HepG2 (cell line): ENCODE data around the gene LRFN2. TPM values are rescaled to one million over a fixed set of nuclear protein-coding genes. Genes with fewer than 3 reads are reported as not detected.

ENCODE experiments used
- ATAC-seq: fragments of 200-7000 bp; cut with Tn5 transposase; 3 replicates; pipeline ENCODE4 v1.9.1; 2020; ENCODE audit warnings: mild to moderate bottlenecking, moderate library complexity
- BruUV-seq: library from RNA; stranded (reverse); fragments of 400-500 nt; replicated peaks from 2 replicates; lab custom pipeline; 2021; lab: Mats Ljungman, UMichigan
- CTCF ChIA-PET: fragments of 300-600 bp; formaldehyde crosslinking; extraction: SDS; loops from one replicate; lab custom pipeline; 2021; ENCODE audit warnings: low total read pairs, inconsistent platforms, low intra/inter-chr PET ratio; lab: Yijun Ruan, JAX
- POLR2A ChIA-PET: fragments of 350-600 bp; sonication (Branson Sonifier 250); formaldehyde crosslinking; loops from one replicate; lab custom pipeline; 2020; ENCODE audit warnings: antibody characterized with exemption, inconsistent platforms; lab: Yijun Ruan, JAX
- DNase-seq: peaks from one replicate; pipeline ENCODE4 v3.0.0-alpha.2; 2015; ENCODE audit warnings: low spot score
- FAIRE-seq: peaks from 3 replicates; lab custom pipeline; 2011; peaks lifted over from hg19 to GRCh38; lab: Jason Lieb, UNC
- H2AFZ ChIP-seq: one replicate; pipeline ENCODE4 v1.6.1; 2011; ENCODE audit warnings: low read length, inconsistent platforms
- H3K27ac ChIP-seq: fragments of 300-600 bp; 3 replicates; pipeline ENCODE4 v1.8.0; 2011; ENCODE audit warnings: mixed run types, mild to moderate bottlenecking, mixed read lengths, low read length, inconsistent platforms; ENCODE audit not compliant: insufficient read depth; ENCODE audit errors: extremely low read length
- H3K27me3 ChIP-seq, 2 experiments: fragments of 200-600 bp in 1 of 2; 2 replicates in 1 of 2; 3 replicates in 1 of 2; pipeline versions ENCODE4 v1.6.0 to v1.8.0; 2011; ENCODE audit warnings: low read length in 2 of 2, mild to moderate bottlenecking in 2 of 2, moderate library complexity in 2 of 2, inconsistent platforms in 1 of 2; ENCODE audit not compliant: insufficient read depth in 2 of 2, control insufficient read depth in 1 of 2
- H3K36me3 ChIP-seq, 2 experiments: fragments of 200-600 bp in 1 of 2; replicated peaks in 1 of 2; 2 replicates in 1 of 2; 3 replicates in 1 of 2; pipeline versions ENCODE4 v1.5.1 to v1.8.0; 2011; ENCODE audit warnings: low read length in 2 of 2, inconsistent platforms in 1 of 2; ENCODE audit not compliant: insufficient read depth in 2 of 2, control insufficient read depth in 1 of 2
- H3K4me1 ChIP-seq: 2 replicates; pipeline ENCODE4 v1.5.1; 2012; ENCODE audit warnings: low read length, inconsistent platforms; ENCODE audit not compliant: insufficient read depth
- H3K4me2 ChIP-seq: 2 replicates; pipeline ENCODE4 v1.6.0; 2011; ENCODE audit warnings: low read depth, low read length, inconsistent platforms
- H3K4me3 ChIP-seq, 3 experiments: fragments of 200-600 bp in 1 of 3; sonication (generic), shearing (Covaris generic) in 1 of 3; replicated peaks in 1 of 3; 2 replicates each; pipeline ENCODE4 v1.5.1; 2011 to 2016; ENCODE audit warnings: low read length in 3 of 3, inconsistent platforms in 2 of 3, low read depth in 2 of 3, mild to moderate bottlenecking in 2 of 3, control low read depth in 1 of 3, mixed read lengths in 1 of 3; ENCODE audit not compliant: insufficient read depth in 1 of 3
- H3K79me2 ChIP-seq: one replicate; pipeline ENCODE4 v1.6.1; 2011; ENCODE audit warnings: low read length, inconsistent platforms; ENCODE audit not compliant: insufficient read depth
- H3K9ac ChIP-seq: 2 replicates; pipeline ENCODE4 v1.6.0; 2011; ENCODE audit warnings: mild to moderate bottlenecking, low read depth, low read length, inconsistent platforms; ENCODE audit not compliant: insufficient read depth
- H3K9me3 ChIP-seq: 2 replicates; pipeline ENCODE4 v1.5.1; 2012; ENCODE audit warnings: mild to moderate bottlenecking, low read length
- H4K20me1 ChIP-seq: 2 replicates; pipeline ENCODE4 v1.6.0; 2011; ENCODE audit warnings: inconsistent platforms, mild to moderate bottlenecking, low read length, moderate library complexity; ENCODE audit not compliant: insufficient read depth
- CHD4 ChIP-seq: fragments of 200-600 bp; sonication (generic); IDR thresholded peaks from 2 replicates; pipeline ENCODE4 v1.7.0; 2017; ENCODE audit warnings: mild to moderate bottlenecking, low read length, borderline replicate concordance
- CREBL2 ChIP-seq: sonication (generic); formaldehyde crosslinking; IDR thresholded peaks from 2 replicates; pipeline ENCODE4 v1.8.1; 2023; ENCODE audit warnings: missing genetic modification reagents, mild to moderate bottlenecking, borderline replicate concordance
- GABPB1 ChIP-seq: IDR thresholded peaks from 2 replicates; pipeline ENCODE4 v1.6.1; 2016; ENCODE audit warnings: mild to moderate bottlenecking, missing genetic modification reagents, moderate library complexity, missing compliant biosample characterization
- LCORL ChIP-seq, 2 experiments: fragments of 450-650 bp in 1 of 2; sonication (generic) in 1 of 2; formaldehyde crosslinking in 1 of 2; IDR thresholded peaks; 2 replicates each; pipeline versions ENCODE4 v1.5.0 to v1.6.1; 2017 to 2020; ENCODE audit warnings: antibody characterized with exemption in 1 of 2, missing genetic modification reagents in 1 of 2
- PCBP2 ChIP-seq: fragments of 200-400 bp; formaldehyde crosslinking; optimal IDR thresholded peaks from 2 replicates; pipeline ENCODE3; 2018; ENCODE audit warnings: low read length, low read depth; ENCODE audit not compliant: poor library complexity, severe bottlenecking
- RBM22 ChIP-seq: fragments of 200-400 bp; formaldehyde crosslinking; optimal IDR thresholded peaks from 2 replicates; pipeline ENCODE3; 2017; ENCODE audit warnings: mild to moderate bottlenecking, low read length, moderate library complexity
- SATB2 ChIP-seq: sonication (generic); formaldehyde crosslinking; IDR thresholded peaks from 2 replicates; pipeline ENCODE4 v1.5.0; 2020; ENCODE audit warnings: missing genetic modification reagents
- SP140L ChIP-seq: sonication (generic); formaldehyde crosslinking; IDR thresholded peaks from 2 replicates; pipeline ENCODE4 v1.4.0; 2020; ENCODE audit warnings: missing genetic modification reagents, borderline replicate concordance
- ZBTB25 ChIP-seq: IDR thresholded peaks from 2 replicates; pipeline ENCODE4 v1.6.1; 2018; ENCODE audit warnings: missing genetic modification reagents
- ZNF609 ChIP-seq: sonication (generic); formaldehyde crosslinking; IDR thresholded peaks from 2 replicates; pipeline ENCODE4 v1.4.0; 2020; ENCODE audit warnings: mild to moderate bottlenecking, missing genetic modification reagents, borderline replicate concordance
- ZNF672 ChIP-seq: sonication (generic); formaldehyde crosslinking; IDR thresholded peaks from 2 replicates; pipeline ENCODE4 v1.8.1; 2022; ENCODE audit warnings: missing genetic modification reagents
- ZNF773 ChIP-seq: sonication (generic); formaldehyde crosslinking; IDR thresholded peaks from 2 replicates; pipeline ENCODE4 v1.4.0; 2020; ENCODE audit warnings: missing genetic modification reagents, borderline replicate concordance
- ZNF777 ChIP-seq: sonication (generic); formaldehyde crosslinking; IDR thresholded peaks from 2 replicates; pipeline ENCODE4 v1.4.0; 2020; ENCODE audit warnings: missing genetic modification reagents
- WGBS: methylation state at CpG from one replicate; pipeline ENCODE4 v1.1.6; 2017; ENCODE audit warnings: low lambda C conversion rate; 5-methylcytosine and 5-hydroxymethylcytosine counted together
- in situ Hi-C: cut with HindIII; loops from 2 replicates; pipeline ENCODE4 v1.10.0; 2017; ENCODE audit warnings: low pct_unique_long_range_greater_than_20kb; ENCODE audit not compliant: extremely low pct_ligation_motif_present
- intact Hi-C: fragments of 100-400 bp; cut with micrococcal nuclease; formaldehyde crosslinking; loops from one replicate; pipeline ENCODE4 v1.10.0; 2022; ENCODE audit not compliant: unreplicated experiment
- polyA plus RNA-seq, 8 experiments: library from polyadenylated mRNA; depleted of rRNA in 3 of 8; stranded (reverse) in 7 of 8; unstranded in 1 of 8; fragments of >200 nt; fragmentation: Illumina TruSeq in 4 of 8; extraction: Trizol in 4 of 8; gene quantifications; 2 replicates each; pipeline versions ENCODE4 v1.2.1 to v1.2.3, GENCODE V29; 2011 to 2016; ENCODE audit warnings: low read depth in 4 of 8, missing spikeins in 1 of 8, mixed read lengths in 1 of 8; ENCODE audit not compliant: insufficient read depth in 1 of 8
- total RNA-seq, 5 experiments: library from RNA; depleted of rRNA; stranded (reverse); fragments of >200 nt; fragmentation: Illumina TruSeq; extraction: Trizol; gene quantifications; 2 replicates each; pipeline ENCODE4 v1.2.3, GENCODE V29; 2016; ENCODE audit warnings: low read depth in 1 of 5

Gene LRFN2
- total and polyA plus RNA-seq, 2 of the 13 experiments (the other 11 are each of a cell fraction or from before 2014, with no cell fraction given): not detected

GRCh38 chr6:40559056-40559455 is 28.1 kb downstream of the LRFN2 start (continued):
- TF ChIP-seq ZNF609 (CRISPR knock-in tag): no peak
- no peak for TF ChIP-seq GABPB1 (CRISPR knock-in tag)
- TF ChIP-seq ZNF777 (CRISPR knock-in tag): no peak
- TF ChIP-seq SATB2 (CRISPR knock-in tag): no peak
- no peak for TF ChIP-seq SP140L (CRISPR knock-in tag)

- ATAC-seq: no peak
- intact Hi-C loops: no loop called here
- TF ChIP-seq ZBTB25 (CRISPR knock-in tag): no peak
- TF ChIP-seq CHD4: no peak
- TF ChIP-seq PCBP2: no peak
- no peak for TF ChIP-seq ZNF672 (CRISPR knock-in tag)
- TF ChIP-seq ZNF773: no peak
- TF ChIP-seq CREBL2: no peak
- no peak for TF ChIP-seq RBM22
- TF ChIP-seq LCORL (IDR thresholded peaks at IDR 0.05): no peak
- TF ChIP-seq LCORL (CRISPR knock-in tag; IDR thresholded peaks at IDR 0.05): no peak
These were observed 29.1 kb downstream of the LRFN2 start for GRCh38 chr6:40558102-40558501.

More at GRCh38 chr6:40558102-40558501, 29.1 kb downstream of the LRFN2 start:
- no peak overlapping the region for H3K27ac ChIP-seq
- ChIA-PET POLR2A (no interaction called here), CTCF (no interaction called here)
- DNase-seq: no peak
- peaks cover 0 to 9% of the 10 kb centered on the region in 2 experiments; a peak in 3 of 5 replicates for H3K27me3 ChIP-seq
- H2AFZ ChIP-seq: no peak overlapping the region
- in situ Hi-C loops: no loop called here
- H3K4me2 ChIP-seq: no peak overlapping the region
- no peaks in the 10 kb centered on the region for H3K4me1 ChIP-seq
- no peaks in the 10 kb centered on the region for H3K36me3 ChIP-seq
- BruUV-seq: no TSS peak
- no peaks in the 10 kb centered on the region for H4K20me1 ChIP-seq
- no peak overlapping the region for H3K9ac ChIP-seq
- H3K79me2 ChIP-seq: no peaks in the 10 kb centered on the region
- no peak for FAIRE-seq
- H3K9me3 ChIP-seq: no peaks in the 10 kb centered on the region
- WGBS: 0% methylated on average over 1 of the region's 3 CpGs
- no peak overlapping the region for H3K4me3 ChIP-seq
